Measurements from ENCODE around the gene PGM1.
A peak's percentile ranks its signal among the peaks of the same experiment; 100 is the strongest.

PGM1 gene

DNA sequence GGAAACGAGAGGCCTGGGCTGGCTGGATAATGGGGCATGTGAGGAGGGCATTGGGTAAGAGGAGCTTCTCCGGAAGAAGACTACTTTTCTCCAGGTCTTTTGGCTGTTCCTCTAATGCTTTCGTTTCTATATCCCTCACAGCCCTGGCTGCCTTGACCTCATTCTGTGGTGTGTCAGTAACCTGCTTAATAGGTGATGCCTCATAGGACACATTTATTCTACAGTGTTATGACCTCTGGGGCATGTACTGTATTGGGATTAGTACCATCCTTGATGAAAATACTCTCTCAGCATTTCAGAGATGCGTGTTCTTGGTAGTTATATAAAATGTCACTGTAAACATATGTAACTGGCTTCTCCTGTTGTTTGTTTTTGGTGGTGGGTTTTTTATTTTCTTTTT lies 40.1 kb downstream of the PGM1 start:
- no peak for DNase-seq (ENCODE audit: low spot score)

DNA sequence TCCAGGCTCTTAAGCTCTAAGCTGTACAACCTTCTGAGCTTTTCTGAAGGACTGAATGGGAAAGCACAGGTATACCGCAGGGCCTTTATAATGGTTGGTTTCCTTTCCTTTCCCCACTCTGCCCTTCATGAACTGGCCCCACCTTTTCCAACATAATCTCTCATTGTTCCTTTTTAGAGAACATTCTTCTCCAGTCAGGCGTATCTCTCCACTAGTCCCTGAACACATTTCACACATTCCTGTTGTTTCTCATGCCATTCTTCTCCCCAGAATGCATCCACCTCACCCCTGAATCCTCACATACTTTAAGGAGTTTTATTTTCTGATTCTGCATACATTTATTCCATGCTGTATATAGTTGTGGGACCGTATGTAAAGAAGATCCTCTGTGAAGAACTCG lies 41.3 kb downstream of the PGM1 start:
- DNase-seq (ENCODE audit: low spot score): no peak

DNA sequence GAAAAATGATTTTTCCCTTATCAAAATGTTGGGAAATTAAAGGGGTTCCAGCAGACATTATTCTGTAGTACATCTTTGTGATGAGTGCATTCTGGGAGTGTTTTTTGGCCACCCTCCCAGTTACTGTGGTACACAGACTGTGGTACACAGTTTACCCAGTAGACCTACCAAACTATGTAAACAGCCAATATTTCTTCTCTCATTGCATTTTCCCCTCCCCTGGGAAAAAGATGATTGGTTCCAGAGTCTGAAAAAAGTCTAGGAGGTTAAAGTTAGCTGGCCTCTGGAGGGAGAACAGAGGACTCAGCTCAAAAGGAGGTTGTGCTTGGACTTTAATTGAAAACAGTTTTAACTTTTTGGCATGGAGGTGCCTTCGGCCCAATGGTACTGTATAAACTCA lies 42.5 kb downstream of the PGM1 start:
- no peak for DNase-seq (ENCODE audit: low spot score)

DNA sequence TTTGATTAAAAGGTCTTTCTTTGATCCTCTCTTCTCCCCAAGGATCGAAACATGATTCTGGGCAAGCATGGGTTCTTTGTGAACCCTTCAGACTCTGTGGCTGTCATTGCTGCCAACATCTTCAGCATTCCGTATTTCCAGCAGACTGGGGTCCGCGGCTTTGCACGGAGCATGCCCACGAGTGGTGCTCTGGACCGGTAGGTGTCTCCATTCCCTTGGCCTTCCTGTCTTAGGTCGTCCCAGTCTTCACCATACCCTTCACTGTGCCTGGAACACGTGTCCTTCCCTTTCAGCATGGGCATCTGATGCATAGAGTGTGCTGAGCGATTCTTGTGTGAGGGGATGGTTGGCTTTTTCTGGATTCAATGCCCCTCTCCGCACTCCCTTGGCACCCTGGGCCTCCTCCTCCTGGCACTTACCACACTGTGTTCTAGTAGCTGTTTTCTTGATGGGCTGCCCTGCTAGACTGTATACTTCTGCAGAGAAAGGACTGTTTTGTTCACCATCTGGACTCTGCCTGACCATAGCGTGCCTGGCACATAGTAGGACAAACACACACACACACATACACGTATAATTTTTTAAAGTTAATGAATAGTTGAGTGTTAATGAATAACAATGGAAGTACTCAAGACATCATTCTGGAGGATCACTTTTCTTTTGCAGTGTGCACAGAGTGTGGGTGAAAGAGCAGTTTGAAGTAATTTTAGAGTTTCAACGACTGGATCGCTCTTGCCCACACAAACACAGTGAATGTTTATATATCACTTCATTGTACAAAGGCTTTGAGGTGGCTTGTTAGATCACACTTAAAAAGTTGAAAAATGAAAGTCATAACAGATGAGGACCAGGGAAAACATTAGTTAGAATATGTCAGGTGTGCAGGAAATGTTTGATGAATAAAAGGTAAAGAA lies 43.2 kb downstream of the PGM1 start:
- no peak for DNase-seq (ENCODE audit: low spot score)

DNA sequence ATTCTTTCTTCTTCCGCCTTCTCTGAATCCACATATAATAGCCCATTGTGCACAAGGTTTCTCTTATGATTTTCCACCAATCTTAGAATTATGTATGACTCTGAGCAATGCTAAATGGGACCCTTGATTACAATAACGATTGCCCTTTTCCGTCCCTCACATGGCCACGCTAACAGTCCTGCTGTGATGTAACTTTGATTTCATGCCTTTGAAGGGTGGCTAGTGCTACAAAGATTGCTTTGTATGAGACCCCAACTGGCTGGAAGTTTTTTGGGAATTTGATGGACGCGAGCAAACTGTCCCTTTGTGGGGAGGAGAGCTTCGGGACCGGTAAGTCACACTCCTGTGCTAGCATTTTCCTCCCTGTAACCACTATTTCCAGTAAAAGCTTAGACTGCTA lies 45.3 kb downstream of the PGM1 start:
- DNase-seq (ENCODE audit: low spot score): no peak

DNA sequence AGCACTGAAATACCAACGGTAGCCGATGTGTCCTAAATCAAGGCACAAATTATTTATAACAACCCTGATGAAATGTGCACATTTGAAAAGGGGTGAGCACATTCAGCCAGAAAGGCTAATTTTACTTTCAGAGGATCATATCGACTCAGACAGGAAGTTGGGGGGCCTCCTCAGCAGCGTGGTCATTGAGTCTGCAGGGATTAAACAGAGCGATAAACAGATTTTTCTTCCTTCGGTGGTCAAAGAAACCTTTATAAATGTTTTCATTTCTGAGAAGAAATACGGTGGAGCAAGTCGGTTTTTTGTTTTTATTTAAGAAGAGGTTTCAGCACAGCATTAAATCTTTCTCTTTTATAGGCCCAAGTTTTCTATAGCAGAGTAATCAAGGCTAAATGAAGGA lies 45.7 kb downstream of the PGM1 start:
- DNase-seq (ENCODE audit: low spot score): no peak

DNA sequence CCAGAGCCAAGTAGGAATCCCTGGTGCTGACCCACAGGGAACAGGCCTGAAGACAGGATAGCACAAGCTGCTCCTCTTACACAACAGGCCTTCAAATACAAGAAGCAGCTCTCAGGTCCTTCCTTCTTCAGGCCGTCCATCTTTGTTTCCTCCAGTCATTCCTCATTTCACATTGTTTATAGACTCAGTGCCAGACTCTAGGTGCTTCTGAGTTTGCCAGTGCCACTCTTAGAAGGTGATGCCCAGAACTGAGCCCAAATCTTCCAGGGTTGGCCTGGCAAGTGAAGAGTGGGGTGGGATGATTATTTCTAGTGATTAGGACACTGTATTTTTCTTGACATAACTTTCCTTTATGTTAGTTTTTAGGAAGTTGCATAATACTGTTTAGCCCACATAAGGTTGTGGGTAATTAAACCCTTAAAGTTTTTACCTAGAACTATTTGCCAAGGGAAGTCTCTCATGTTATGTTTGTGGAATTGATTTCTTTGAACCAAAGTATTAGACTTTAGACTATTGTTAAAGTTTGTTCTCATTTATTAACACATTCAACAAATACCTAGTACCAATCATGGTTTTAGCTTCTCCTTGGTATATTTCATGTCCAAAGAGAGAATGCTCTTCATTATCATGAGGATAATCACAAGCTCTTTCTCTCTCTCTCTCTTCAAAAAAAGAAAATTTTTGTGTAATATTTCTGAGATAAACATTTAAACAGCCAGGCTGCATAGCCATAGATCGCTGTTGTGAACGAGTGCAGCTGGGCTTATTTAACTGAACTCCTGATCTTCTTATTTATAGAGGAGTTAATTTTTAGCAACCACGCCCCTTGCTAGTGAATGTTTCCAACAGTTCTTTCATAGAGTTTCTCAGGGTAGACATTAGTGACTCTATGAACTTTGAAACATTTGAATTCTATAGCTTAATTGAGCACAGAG lies 47.7 kb downstream of the PGM1 start:
- DNase-seq (ENCODE audit: low spot score): no peak

DNA sequence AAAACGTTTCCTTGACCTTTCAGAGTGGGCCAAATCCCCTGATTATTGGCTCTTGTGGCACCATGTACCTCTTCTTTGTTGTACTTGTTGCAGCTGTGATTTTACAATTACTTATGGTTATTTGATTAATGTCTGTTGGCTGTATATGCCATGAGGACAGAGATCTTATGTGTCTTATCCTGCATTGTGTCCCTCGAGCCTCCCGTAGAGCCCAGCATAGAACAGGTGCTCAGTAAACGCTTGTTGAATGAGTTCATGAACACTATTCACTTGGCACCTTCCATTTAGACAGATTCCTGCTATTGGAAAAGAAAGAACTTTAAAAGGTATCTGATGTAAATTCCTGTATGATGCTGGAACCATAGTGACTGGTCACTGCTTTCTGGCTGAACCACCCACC lies 48.4 kb downstream of the PGM1 start:
- no peak for DNase-seq (ENCODE audit: low spot score)

DNA sequence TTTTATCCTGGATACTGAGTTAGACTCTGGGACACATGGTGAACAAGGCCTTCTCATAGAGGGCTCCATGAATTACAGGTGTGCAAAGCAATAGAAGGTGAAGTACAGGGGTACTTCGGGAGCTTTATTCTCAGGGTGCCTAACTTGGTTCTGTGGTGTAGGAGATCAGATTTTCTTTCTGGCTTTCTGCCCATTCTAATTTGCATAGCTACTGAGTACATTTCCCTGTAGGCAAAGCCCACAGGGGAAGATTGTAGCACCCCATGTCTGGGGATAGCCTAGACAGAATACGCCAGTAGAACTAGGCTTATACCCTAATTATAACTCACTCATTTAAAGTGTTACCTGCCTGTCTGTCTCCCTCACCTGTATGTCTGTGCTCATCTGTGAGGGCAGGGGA lies 49.7 kb downstream of the PGM1 start:
- no peak for DNase-seq (ENCODE audit: low spot score)

DNA sequence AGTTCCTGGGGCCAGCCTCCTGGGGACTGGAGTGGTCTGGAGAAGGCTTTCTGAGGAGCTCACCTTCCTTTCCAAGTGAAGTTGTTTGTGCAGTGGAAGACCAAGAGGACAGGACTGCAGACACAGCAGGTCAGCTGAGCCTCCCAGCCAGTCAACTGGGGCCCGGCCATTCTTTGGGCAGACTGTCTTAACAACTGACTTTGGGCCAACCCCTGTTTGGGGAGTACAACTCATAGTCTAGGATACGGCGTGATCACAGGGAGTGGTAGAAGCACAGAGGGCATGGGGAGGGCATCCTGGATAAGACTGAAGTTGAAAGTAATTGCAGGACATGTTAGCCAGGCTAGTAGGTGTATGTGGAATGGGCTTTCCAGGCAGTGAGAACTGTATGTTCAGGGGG lies 50.3 kb downstream of the PGM1 start:
- no peak for DNase-seq (ENCODE audit: low spot score)

DNA sequence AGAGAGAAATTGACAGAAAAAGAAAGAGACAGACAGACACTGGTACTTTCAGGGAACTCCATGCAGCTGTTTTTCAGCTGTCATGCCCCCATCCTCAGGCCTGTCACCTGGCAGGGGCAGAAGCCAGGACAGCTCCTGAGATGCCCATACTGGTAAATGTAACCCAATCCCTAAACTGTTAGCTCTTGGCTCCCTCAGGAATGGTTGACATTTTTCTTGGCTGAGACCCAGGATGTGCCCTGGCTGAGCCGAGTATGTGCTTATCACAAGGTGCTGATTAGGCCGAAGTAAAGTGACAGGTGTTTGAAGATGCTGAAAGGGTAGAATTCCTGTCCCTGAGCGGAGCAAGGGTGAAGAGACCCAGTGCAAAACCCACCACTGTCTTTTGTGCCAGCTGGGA lies 50.7 kb downstream of the PGM1 start:
- DNase-seq (ENCODE audit: low spot score): no peak

DNA sequence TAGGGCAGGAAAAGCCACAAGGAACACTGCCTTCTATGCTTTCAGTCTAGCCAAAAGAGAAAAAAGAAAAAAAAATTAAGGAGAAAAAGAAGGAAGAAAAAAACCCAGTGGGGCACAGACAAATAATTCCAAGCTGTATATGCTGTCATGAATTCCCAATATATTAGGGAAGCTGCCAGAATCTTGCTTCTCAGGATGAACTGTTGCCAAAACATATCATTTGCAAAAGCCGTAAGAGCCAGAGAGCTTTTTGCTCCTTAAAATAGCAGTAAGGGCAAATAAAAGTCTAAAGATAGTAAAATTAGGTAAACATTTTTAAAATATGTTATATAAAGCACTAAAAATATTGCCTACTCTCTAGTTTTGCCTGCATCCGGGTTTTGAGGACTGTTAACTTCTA lies 52.1 kb downstream of the PGM1 start:
- no peak for DNase-seq (ENCODE audit: low spot score)

DNA sequence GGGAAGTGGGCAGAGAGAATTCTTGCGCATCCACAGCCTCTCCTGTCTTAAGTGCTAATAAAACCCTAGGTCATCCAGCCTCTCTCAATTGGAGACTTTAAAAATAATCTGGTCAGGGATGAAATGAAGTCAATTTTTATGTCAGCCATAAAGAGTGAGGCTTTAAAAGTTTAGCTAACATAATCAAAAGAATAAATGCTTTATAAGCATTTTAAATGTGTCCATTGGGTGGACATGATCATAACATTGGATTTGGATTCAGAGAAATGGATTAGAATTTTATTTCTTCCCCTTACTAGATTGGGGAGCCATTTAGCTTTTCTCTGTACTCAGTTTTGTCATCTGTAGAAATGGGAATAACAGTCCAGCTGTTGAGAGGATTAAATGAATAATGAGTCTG lies 55.5 kb downstream of the PGM1 start:
- DNase-seq (ENCODE audit: low spot score): no peak

DNA sequence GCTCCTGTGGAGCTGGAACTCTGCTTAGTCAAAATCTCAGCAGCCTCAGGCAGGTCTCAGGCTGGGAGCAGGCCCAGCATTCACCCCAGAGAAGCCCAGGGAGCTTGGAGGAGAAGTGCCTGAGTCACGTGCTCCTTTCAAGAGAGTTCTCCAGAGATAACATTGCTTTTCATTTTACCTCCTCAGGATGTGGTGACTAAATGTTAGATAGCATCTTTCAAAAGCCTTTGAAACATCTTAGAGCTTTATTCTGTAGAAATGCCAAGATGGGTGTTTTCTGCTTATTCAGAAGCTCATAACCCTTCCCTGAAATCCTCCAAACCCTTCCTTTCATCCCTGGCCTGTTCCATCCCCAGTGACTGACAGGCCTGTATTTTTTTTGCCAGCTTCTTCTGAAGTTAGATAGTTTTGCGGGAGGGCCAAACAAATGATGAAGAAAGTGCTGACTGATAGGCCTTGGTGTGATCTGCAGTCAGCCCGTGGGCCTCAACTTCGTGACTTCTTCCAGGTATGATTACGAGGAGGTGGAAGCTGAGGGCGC lies 58.0 kb downstream of the PGM1 start:
- DNase-seq (ENCODE audit: low spot score): peak; percentile 34

DNA sequence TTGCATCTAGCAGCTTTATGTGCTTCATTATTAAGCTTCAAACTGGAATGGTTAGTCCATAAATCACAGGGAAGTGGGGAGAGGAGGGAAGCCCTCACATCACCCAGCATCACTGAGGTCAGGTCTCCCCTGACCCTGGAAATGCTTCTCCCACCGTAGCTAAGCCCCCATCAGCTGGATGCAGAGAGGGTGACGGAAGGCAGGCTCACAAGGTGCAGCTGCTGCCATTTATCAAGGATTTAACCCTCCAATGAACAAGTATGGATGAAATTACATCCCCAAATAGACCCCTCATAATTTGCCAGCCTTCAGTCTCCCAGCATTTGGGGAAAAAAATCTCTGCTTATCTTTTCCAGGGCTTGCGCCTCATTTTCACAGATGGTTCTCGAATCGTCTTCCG lies 60.8 kb downstream of the PGM1 start:
- no peak for DNase-seq (ENCODE audit: low spot score)

DNA sequence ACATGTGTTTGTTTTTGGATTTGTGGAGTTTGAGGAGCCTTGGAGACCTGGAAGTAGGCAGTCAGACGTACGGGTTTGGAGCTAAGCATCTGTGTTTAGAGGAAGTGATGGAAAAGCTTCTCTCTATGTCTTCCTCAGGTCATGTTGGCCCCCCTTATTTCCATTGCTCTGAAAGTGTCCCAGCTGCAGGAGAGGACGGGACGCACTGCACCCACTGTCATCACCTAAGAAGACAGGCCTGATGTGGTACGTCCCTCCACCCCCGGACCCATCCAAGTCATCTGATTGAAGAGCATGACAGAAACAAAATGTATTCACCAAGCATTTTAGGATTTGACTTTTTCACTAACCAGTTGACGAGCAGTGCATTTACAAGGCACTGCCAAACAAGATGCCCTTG lies 66.2 kb downstream of the PGM1 start:
- no peak for DNase-seq (ENCODE audit: low spot score)

DNA sequence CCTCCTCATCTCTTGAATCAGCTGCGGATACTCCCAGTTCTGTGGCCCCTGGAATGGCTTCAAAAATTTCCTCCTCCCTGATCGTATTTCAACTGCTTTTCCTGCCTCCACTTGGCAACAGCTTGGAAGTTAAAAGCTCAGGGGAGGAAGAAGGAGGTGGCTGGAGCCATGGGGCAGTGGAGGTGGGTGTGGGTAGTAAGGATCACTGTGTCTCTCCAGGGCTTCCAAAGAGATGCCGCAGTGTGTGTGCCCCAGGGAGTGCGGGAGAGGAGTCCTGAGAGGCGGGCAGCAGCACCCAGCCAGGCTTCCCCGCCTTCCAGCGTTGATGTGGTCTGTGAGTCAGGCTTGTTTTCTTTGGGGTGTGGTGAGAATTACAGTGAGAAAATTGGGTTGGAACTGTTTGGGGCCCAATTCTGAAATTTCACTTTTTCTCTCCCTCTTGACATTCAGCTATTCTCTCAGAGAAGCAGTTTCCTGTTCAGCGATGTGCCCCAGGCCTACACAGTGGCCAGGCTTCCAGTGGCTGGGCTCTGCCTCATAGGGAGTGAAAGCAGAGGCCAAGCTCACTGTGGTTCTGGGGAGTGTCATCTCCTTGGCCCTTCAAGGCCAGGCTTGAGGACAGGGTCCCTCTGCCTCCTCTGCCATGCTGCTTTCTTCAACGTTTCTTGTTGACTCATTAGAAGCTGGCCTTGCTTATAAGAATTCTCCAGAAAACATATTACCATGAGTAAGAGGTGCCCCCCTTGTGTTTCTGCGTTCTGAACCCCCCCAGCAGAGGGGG lies 69.0 kb downstream of the PGM1 start:
- no peak for DNase-seq (ENCODE audit: low spot score)

DNA sequence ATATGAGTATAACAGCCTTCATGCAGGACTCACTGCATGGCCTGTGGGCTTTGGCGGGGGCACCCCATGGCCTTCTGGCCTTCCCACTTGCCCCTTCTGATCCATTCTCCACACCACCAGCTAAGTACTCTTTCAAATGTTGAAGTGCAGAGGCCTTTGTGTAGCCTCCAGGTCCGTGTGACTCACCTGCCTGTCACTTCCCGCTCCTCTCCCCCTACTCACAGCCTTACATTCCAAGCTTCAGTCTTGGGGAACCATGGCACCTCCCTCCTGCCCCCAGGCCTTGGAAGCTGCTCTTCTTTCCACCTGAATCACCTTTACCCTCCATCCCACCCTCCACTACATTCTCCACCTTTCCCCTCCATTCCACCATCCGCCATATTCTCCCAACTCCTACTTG lies 69.6 kb downstream of the PGM1 start:
- DNase-seq (ENCODE audit: low spot score): no peak

DNA sequence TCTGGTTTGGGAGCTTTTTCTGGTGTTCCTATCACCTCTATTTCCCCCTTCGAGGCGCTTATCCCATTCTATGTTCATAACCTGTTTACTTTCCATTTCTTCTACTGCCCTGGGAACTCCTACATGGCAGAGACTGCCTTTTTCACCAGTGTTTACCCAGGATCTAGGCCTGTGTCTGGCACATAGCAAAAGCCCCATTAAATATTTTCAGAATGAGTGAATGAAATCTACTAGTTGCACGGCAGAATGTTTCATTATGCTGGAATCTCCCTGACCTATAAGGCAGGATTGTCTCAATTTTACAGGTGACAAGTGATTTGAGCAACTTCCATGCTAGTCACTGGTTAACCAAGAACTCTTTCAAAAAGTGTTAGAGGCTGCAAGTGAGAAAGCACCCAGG lies 70.1 kb downstream of the PGM1 start:
- no peak for DNase-seq (ENCODE audit: low spot score)

DNA sequence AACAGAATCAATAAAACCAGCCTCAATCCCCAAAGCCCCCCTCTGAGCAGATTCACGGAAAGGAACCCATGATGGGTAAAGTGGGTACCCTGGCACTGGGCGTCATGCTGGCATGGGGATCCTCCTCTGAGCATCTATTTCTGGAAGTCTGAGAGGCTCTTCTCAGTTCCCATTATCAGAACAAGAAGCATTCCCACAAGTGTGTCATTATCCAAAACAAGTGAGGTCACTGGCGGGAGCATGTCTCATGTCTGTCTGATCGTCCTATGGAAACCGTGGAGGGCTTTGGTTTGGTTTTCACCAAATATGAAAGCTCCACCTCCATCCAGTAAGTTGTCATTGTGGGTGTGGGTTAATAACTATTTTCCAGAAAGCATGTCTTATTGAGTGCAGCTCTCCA lies 70.7 kb downstream of the PGM1 start:
- DNase-seq (ENCODE audit: low spot score): no peak

DNA sequence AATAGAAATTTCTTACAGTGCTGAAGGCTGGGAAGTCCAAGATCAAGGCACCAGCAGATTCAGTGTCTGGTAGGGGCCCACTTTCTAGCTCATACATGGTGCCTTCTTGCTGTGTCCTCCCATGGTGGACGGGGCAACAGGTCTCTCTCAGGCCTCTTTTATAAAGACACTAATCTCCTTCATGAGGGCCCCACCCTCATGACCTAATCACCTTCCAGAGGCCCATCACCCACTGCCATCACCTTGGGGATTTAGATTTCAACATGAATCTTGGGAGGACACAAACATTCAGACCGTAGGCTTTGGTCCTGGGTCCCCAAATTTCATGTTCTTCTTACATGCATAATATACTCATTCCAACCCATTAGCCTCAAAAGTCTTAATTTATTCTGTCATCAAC lies 71.5 kb downstream of the PGM1 start:
- no peak for DNase-seq (ENCODE audit: low spot score)

DNA sequence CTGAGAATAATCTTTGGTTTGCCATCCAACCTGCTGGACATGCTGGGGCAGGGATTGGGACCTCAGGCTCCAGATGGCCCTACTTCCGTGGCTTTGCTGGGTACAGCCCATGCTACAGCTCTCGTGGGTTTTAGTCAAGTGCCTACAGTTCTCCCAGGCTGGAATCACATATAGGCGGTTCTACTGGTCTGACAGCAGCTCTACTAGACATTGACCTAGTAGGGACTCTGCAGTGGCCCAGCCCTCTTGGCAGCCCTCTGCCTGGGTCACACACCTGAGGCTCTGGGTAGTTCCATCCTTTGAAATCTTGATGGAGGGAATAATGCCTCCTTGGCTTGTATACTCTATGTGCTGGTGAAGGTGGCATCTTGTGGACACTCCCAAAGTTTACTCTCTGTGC lies 72.2 kb downstream of the PGM1 start:
- DNase-seq (ENCODE audit: low spot score): no peak
